GM18508 (cell line): Measurements from ENCODE around the gene ELFN2.

Source experiments
- ATAC-seq: cut with Tn5 transposase; IDR thresholded peaks from one replicate; pipeline ENCODE4 v1.9.1; 2021; ENCODE audit warnings: moderate number of reproducible peaks; ENCODE audit not compliant: insufficient read depth, unreplicated experiment

Gene ELFN2

GRCh38 chr22:37428649-37429586 lies 1.6 kb upstream of the ELFN2 start:
- no peak for ATAC-seq

GRCh38 chr22:37427711-37428635 lies 694 bp upstream of the ELFN2 start:
- no peak for ATAC-seq

- ATAC-seq: no peak
Measured at GRCh38 chr22:37426706-37427134, 559 bp downstream of the ELFN2 start.

- ATAC-seq: no peak
Measured at GRCh38 chr22:37425800-37426705, 1.2 kb downstream of the ELFN2 start.

- ATAC-seq: no peak
Measured at GRCh38 chr22:37425369-37425768, 1.9 kb downstream of the ELFN2 start.

- no peak for ATAC-seq
Measured at GRCh38 chr22:37423283-37423682, 4.0 kb downstream of the ELFN2 start.

- no peak for ATAC-seq
Measured at GRCh38 chr22:37421468-37421877, 5.8 kb downstream of the ELFN2 start.

GRCh38 chr22:37420686-37421467 lies 6.4 kb downstream of the ELFN2 start:
- no peak for ATAC-seq

GRCh38 chr22:37419969-37420685 lies 7.2 kb downstream of the ELFN2 start:
- ATAC-seq: no peak

GRCh38 chr22:37419370-37419968 lies 7.8 kb downstream of the ELFN2 start:
- no peak for ATAC-seq

- no peak for ATAC-seq
Measured at GRCh38 chr22:37418627-37419369, 8.5 kb downstream of the ELFN2 start.

- ATAC-seq: no peak
Measured at GRCh38 chr22:37417677-37418348, 9.5 kb downstream of the ELFN2 start.

- ATAC-seq: no peak
Measured at GRCh38 chr22:37417264-37417663, 10.0 kb downstream of the ELFN2 start.

- ATAC-seq: no peak
Measured at GRCh38 chr22:37416827-37417226, 10.5 kb downstream of the ELFN2 start.

GRCh38 chr22:37416389-37416788 lies 10.9 kb downstream of the ELFN2 start:
- ATAC-seq: no peak

- ATAC-seq: no peak
Measured at GRCh38 chr22:37415210-37415609, 12.1 kb downstream of the ELFN2 start.

GRCh38 chr22:37414288-37414687 lies 13.0 kb downstream of the ELFN2 start:
- no peak for ATAC-seq
